ENCODE data around the gene OLR1.

- TF ChIP-seq CTCF (IDR thresholded peaks at IDR 0.05) (no peak), EP300 (IDR thresholded peaks at IDR 0.05) (no peak), POLR2A (IDR thresholded peaks at IDR 0.05; ENCODE audit: low read depth) (no peak), POLR2AphosphoS5 (IDR thresholded peaks at IDR 0.05) (no peak)
Observed at GRCh38 chr12:10147714-10148403, 24.1 kb downstream of the OLR1 start.

Data from esophagus muscularis mucosa (tissue), 4 donors.